Measurements from ENCODE around the gene KRT6A.

DNA sequence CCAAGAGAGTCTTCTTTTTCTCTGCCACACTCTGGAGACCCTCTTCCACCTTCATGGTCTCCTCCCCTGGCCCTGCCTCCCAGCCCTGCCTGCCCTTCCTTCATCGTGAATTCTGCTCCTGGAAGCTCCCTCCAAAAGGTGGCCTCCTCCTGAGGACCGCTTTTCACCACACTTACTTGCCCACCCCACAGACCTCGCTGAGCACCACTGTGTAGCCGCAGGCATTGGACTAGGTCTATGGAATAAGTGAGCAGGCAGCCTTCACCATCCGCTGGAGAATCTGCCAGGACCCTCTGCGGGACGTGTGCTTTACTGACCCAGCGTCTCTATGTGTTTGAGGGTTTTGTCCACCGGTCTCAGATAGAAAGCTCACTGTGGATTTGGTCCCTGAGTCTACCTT is 36.8 kb upstream of the KRT6A start:
- TF ChIP-seq, protein P1, sequence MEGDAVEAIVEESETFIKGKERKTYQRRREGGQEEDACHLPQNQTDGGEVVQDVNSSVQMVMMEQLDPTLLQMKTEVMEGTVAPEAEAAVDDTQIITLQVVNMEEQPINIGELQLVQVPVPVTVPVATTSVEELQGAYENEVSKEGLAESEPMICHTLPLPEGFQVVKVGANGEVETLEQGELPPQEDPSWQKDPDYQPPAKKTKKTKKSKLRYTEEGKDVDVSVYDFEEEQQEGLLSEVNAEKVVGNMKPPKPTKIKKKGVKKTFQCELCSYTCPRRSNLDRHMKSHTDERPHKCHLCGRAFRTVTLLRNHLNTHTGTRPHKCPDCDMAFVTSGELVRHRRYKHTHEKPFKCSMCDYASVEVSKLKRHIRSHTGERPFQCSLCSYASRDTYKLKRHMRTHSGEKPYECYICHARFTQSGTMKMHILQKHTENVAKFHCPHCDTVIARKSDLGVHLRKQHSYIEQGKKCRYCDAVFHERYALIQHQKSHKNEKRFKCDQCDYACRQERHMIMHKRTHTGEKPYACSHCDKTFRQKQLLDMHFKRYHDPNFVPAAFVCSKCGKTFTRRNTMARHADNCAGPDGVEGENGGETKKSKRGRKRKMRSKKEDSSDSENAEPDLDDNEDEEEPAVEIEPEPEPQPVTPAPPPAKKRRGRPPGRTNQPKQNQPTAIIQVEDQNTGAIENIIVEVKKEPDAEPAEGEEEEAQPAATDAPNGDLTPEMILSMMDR (IDR thresholded peaks at IDR 0.05): no peak
- TF ChIP-seq POLR2A (IDR thresholded peaks at IDR 0.05): no peak
